HG03469 (cell line): ENCODE measurements around the gene HGD.

ENCODE experiments used
- ATAC-seq: cut with Tn5 transposase; IDR thresholded peaks from one replicate; pipeline ENCODE4 v1.9.1; 2021; ENCODE audit warnings: mild to moderate bottlenecking, moderate library complexity, moderate number of reproducible peaks; ENCODE audit not compliant: unreplicated experiment

The HGD gene

DNA sequence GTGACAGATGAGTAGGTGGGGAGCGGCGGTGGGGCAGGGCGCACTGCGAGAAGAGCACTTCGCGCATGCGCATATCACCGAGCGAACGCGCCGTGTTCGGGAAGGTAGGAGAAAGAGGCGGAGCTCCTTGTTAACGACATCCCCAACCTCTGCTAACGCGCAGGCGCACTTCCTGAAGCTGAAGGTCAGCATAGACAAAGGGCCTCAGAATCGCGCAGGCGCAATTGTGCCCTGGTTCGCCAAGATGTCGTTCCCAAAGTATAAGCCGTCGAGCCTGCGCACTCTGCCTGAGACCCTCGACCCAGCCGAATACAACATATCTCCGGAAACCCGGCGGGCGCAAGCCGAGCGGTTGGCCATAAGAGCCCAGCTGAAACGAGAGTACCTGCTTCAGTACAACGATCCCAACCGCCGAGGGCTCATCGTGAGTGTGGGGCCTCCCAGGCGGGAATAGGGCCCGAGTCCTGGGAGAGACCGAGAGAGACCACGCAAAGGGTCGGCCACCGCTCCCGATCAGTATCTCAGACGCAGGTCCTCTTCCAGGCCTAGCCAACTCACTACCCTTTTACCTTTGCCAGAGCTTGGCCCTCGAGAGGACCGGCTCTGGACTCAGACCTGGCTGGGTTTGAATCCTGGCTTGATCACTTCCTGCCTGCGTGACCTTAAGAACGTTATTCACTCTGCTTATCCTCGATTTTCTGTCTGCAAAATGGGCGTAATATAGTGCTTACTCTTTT lies 85.8 kb downstream of the HGD start, which contains the start of gene NDUFB4:
Gene NDUFB4, plus strand, starts transcription at position 221 of the 737 bp plus-strand sequence. Its CDS starts 24 bp downstream, at position 245.
- peak; percentile 91 for ATAC-seq

DNA sequence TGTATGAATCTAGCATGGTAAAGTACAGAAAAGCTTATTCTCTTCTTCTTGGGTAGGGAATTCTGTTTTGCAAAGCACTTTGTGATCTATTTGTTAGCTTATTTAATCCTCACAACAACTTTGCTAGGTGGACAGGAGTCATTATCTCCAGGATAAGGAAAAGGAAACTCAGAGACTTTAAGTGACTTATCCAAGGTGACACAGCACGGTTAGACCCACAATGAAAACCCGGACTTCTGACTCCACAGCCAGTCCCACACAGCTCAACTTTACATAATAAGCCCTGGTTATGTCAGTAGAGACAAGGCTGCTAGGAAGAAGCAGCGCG lies 86.3 kb downstream of the HGD start:
- no peak for ATAC-seq

DNA sequence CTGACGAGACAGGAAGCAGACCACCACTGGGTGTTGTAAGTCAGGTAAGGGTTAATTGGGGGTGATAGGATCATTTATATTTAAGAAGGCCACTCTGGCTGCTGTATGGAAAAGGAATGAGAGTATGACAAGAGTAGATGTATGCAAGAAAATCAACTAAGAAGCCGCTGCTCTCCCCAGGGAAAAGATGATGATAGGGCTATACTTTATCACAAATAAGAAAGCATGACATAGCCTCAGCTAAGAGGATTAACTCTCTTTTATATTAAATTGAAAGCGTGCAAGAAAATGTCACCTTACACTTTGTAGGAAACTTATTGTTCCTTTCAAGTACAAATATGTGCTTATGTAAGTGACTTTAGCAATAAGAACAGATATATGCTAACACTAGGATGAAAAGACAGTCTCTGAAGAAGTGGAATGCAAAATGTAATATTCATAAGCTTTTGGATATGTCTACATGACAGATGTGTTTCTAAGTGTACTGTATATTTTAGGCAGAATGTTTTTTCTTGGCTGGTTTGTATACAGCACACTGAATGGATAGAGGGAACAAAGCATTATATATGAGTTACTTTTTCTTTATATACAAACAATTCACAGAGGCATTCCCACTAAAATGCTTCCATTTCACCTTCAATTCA lies 94.6 kb downstream of the HGD start:
- no peak for ATAC-seq
